ENCODE results near the gene CYP2D6.
"Not testable (repeated sequence)": the region's sequence is repeated elsewhere in the genome, so short reads cannot be mapped to it uniquely, and the experiment has no call there.

CYP2D6 gene

DNA sequence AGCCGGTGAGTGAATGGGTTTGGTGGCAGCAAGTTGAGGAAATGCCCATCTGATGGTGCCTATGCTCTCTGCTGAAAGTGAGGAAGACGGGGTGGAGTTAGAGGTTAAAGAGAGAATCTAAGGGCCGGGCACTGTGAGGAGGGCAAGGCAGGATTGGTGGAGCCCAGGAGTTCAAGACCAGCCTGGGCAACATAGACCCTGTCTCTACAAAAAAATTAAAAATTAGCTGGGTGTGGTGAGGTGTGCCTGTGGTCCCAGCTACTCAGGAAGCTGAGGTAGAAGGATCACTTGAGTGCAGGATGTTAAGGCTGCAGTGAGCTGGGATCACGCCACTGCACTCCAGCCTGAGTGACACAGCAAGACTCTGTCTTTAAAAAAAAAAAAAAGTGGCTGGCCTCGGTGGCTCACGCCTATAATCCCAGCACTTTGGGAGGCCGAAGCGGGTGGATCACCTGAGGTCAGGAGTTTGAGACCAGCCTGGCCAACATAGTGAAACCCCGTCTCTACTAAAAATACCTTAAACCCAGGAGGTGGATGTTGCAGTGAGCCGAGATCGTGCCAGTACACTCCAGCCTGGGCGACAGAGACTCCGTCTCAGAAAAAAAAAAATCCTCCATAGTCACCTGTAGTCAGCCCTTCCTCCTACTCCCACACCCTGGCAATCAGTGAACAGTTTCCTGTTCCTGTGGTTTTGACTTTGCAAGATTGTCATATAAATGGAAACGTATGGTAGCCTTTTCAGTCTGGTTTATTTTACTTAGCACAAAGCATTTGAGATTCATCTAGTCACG lies 10.2 kb downstream of the CYP2D6 start:
- H3K4me3 ChIP-seq (ENCODE audit: low read length); H3K9ac ChIP-seq (ENCODE audit: low read length); H3K27ac ChIP-seq (ENCODE audit: low read depth, low read length); H3K27me3 ChIP-seq (ENCODE audit: control insufficient read depth, insufficient read depth, low read length); H3K4me1 ChIP-seq (ENCODE audit: control insufficient read depth, insufficient read depth, low read length); H3K36me3 ChIP-seq (ENCODE audit: control insufficient read depth, insufficient read depth, low read length): not testable (repeated sequence)

DNA sequence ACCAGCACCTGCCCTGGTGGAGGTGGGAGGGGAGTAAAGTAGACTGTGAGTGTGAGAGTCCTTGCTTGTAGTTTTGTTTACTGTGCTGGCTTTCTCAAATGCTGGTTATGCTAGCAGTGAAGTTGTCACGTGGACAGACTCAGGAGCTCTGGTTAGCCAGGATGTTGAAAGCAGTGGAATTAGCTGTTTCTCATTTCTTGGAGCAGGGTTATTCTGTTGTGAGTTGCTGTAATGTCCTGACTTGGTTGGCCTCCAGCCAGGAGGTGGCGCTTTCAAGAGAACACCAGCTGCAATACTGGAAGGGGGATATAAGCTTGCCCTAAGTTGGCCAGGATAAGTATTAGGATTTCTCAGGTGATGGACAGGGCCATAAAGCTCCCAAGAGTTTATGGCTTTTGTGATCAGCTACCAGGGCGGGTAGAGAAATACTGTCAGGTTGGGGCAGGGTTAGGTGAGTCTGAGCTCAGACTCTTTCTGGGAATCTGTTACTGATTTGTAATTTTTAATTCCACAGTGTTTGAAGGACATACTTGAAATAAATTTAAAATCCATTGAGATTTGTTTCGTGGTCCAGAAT lies 13.7 kb downstream of the CYP2D6 start:
- no peaks in the 10 kb centered on the region for H3K4me1 ChIP-seq (ENCODE audit: control insufficient read depth, insufficient read depth, low read length)
- no peaks in the 10 kb centered on the region for H3K27me3 ChIP-seq (ENCODE audit: control insufficient read depth, insufficient read depth, low read length)
- no peak overlapping the region for H3K9ac ChIP-seq (ENCODE audit: low read length)
- no peak overlapping the region for H3K4me3 ChIP-seq (ENCODE audit: low read length)
- no peaks in the 10 kb centered on the region for H3K36me3 ChIP-seq (ENCODE audit: control insufficient read depth, insufficient read depth, low read length)
- H3K27ac ChIP-seq (ENCODE audit: low read depth, low read length) = no peak overlapping the region

DNA sequence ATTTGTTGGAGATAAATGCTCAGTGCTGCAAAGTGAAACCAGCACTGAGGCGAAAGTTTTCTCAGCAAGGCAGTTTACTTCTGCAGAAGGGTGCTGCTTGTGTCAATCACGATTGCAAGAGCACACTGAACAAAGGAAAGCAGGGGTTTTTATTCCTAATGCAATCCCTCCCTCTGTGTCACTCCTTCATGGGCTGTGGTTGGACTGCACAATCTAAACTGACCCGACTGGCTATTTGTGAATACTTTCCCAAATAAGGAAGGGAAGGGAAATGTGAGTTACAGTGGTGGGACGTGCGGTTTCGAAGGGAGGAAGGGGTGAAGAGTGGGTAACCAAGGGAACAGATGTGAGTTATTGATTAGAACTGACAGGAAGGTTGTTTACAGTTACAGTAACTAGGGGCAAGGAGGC lies 15.2 kb downstream of the CYP2D6 start:
- H3K9ac ChIP-seq (ENCODE audit: low read length); H3K4me3 ChIP-seq (ENCODE audit: low read length); H3K36me3 ChIP-seq (ENCODE audit: control insufficient read depth, insufficient read depth, low read length); H3K4me1 ChIP-seq (ENCODE audit: control insufficient read depth, insufficient read depth, low read length); H3K27ac ChIP-seq (ENCODE audit: low read depth, low read length); H3K27me3 ChIP-seq (ENCODE audit: control insufficient read depth, insufficient read depth, low read length): not testable (repeated sequence)

DNA sequence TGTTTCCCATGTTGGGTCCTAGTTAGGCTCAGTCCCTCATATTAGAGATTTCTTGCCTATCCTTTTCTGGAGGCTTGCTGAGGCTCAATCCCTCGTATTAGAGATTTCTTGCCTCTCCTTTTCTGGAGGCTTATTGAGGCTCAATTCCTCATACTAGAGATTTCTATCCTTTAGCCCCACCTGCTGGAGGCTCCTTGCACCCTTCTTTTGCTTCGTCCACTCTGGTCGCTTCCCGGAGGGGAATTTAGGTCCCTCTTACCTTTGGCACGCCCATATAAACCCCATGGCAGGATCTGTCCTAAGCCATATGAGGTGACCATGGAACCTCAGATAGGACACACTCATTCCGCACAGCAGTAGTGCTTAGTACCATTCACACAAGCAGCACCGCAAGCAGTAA lies 15.9 kb downstream of the CYP2D6 start:
- no peaks in the 10 kb centered on the region for H3K27me3 ChIP-seq (ENCODE audit: control insufficient read depth, insufficient read depth, low read length)

DNA sequence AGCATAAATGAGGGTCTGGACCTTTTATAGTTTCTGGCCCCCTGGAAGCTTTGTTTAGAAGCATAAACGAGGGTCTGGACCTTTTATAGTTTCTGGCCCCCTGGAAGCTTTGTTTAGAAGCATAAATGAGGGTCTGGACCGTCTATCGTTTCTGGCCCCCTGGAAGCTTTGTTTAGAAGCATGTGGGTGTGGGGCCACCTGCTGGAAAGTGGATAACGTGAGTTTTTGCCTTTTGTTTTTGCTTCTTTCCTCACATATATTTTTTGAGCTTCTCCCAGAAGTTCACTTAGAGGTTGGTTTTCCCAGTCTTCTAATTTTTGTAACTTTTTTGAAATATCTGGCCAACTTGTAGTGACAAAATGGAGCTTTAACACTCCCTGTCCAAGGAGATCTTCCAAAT lies 17.8 kb downstream of the CYP2D6 start:
- not testable (repeated sequence) for H3K9ac ChIP-seq (ENCODE audit: low read length)

More for the DNA sequence above, 15.9 kb downstream of the CYP2D6 start:
- no peak overlapping the region for H3K9ac ChIP-seq (ENCODE audit: low read length)
- H3K27ac ChIP-seq (ENCODE audit: low read depth, low read length) = no peak overlapping the region
- no peak overlapping the region for H3K4me3 ChIP-seq (ENCODE audit: low read length)
- no peaks in the 10 kb centered on the region for H3K36me3 ChIP-seq (ENCODE audit: control insufficient read depth, insufficient read depth, low read length)
- no peaks in the 10 kb centered on the region for H3K4me1 ChIP-seq (ENCODE audit: control insufficient read depth, insufficient read depth, low read length)

DNA sequence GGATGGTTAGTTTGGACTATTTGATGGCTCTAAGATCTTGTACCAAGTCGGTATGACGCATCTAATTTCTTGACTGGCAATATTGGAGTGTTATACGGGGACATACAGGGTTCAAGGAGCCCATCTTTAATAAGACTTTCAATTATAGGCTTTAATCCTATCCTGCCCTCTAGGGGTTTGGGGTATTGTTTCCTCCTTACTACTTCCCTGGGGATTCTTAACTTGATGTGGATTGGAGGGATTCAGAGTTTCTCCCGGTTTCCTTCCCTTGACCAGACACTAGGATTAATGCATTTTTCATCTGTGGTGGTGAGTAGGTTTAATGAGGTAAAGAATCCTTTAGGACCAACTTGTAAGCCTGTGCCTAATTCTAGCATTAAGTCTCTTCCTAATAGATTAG lies 18.8 kb downstream of the CYP2D6 start:
- Histone ChIP-seq H3K27me3 (ENCODE audit: control insufficient read depth, insufficient read depth, low read length) (no peaks in the 10 kb centered on the region), H3K4me3 (ENCODE audit: low read length) (no peak overlapping the region), H3K36me3 (ENCODE audit: control insufficient read depth, insufficient read depth, low read length) (no peaks in the 10 kb centered on the region), H3K27ac (ENCODE audit: low read depth, low read length) (no peak overlapping the region), H3K9ac (ENCODE audit: low read length) (no peak overlapping the region), H3K4me1 (ENCODE audit: control insufficient read depth, insufficient read depth, low read length) (no peaks in the 10 kb centered on the region)

More for the DNA sequence above, 17.8 kb downstream of the CYP2D6 start:
- not testable (repeated sequence) for H3K4me3 ChIP-seq (ENCODE audit: low read length); H3K36me3 ChIP-seq (ENCODE audit: control insufficient read depth, insufficient read depth, low read length); H3K27me3 ChIP-seq (ENCODE audit: control insufficient read depth, insufficient read depth, low read length); H3K4me1 ChIP-seq (ENCODE audit: control insufficient read depth, insufficient read depth, low read length); H3K27ac ChIP-seq (ENCODE audit: low read depth, low read length)

DNA sequence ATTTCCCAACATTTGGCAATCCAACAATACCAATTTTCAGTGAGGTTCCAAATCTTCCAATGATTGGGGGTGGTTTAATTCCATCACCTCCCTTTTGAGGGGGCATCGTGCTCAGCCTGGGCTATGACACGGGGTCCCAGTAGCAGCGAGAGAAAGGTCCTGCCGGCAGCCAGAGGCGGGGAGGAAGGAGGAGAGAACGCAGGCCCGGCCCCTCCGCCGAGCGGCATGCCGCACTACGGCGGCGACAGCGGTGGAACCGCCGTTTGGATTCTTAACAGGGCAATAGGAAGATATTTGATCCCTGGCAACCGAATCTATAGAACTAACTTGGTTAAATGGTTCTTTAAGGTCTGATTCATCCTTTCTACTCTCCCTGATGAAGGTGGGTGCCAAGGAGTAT lies 21.8 kb downstream of the CYP2D6 start:
- H3K9ac ChIP-seq (ENCODE audit: low read length) = no peak overlapping the region
- H3K4me1 ChIP-seq (ENCODE audit: control insufficient read depth, insufficient read depth, low read length) = no peaks in the 10 kb centered on the region
- no peaks in the 10 kb centered on the region for H3K27me3 ChIP-seq (ENCODE audit: control insufficient read depth, insufficient read depth, low read length)
- no peak overlapping the region for H3K27ac ChIP-seq (ENCODE audit: low read depth, low read length)
- no peak overlapping the region for H3K4me3 ChIP-seq (ENCODE audit: low read length)
- no peaks in the 10 kb centered on the region for H3K36me3 ChIP-seq (ENCODE audit: control insufficient read depth, insufficient read depth, low read length)

DNA sequence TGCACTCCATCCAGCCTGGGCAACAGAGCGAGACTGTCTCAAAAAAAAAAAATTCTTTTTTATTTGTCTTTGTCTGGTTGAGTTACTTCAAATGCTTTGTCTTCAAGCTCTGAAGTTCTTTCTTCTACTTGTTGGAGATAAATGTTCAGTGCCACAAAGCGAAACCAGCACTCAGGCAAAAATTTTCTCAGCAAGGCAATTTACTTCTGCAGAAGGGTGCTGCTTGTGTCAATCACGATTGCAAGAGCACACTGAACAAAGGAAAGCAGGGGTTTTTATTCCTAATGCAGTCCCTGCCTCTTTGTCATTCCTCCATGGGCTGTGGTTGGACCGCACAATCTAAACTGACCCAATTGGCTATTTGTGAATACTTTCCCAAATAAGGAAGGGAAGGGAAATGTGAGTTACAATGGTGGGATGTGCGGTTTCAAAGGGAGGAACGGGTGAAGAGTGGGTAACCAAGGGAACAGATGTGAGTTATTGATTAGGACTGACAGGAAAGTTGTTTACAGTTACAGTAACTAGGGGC lies 26.2 kb downstream of the CYP2D6 start:
- not testable (repeated sequence) for H3K4me1 ChIP-seq (ENCODE audit: control insufficient read depth, insufficient read depth, low read length); H3K9ac ChIP-seq (ENCODE audit: low read length); H3K27me3 ChIP-seq (ENCODE audit: control insufficient read depth, insufficient read depth, low read length); H3K27ac ChIP-seq (ENCODE audit: low read depth, low read length); H3K36me3 ChIP-seq (ENCODE audit: control insufficient read depth, insufficient read depth, low read length); H3K4me3 ChIP-seq (ENCODE audit: low read length)

DNA sequence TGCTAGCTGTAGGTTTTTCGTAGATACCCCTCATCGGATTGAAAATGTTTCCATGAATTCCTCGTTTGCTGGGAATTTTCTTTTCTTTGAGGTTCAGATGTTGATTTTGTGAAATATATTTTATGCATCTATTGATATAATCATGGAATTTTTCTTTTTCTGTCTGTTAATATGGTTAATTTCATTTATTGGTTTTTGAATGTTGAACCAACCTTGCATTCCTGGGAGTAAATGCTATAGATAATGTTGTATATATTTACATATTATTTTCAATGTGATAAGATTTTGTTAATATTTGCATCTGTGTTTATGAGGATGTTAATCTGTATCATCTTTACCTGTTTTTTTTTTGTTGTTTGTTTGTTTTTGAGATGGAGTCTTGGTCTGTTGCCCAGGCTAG lies 29.4 kb downstream of the CYP2D6 start:
- Histone ChIP-seq H3K27me3 (ENCODE audit: control insufficient read depth, insufficient read depth, low read length) (no peaks in the 10 kb centered on the region), H3K27ac (ENCODE audit: low read depth, low read length) (no peak overlapping the region), H3K4me1 (ENCODE audit: control insufficient read depth, insufficient read depth, low read length) (no peaks in the 10 kb centered on the region), H3K36me3 (ENCODE audit: control insufficient read depth, insufficient read depth, low read length) (no peaks in the 10 kb centered on the region), H3K4me3 (ENCODE audit: low read length) (no peak overlapping the region), H3K9ac (ENCODE audit: low read length) (no peak overlapping the region)

DNA sequence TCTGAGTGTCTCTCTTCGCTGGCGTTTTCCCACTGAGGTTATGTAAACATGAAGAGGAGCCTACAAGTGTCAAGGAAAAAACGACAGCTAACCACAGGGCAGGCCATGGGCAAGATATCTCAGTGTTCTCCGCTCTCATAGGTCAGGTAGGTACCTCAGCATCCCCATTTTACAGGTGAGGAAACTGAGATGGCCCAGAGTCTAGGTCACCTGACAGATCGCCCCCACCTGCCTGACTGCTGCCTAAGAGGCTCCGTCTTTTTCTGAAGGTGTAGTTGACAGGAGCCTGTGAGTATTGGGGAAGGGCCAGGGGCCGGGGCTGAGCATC lies 39.2 kb downstream of the CYP2D6 start:
- Histone ChIP-seq H3K4me3 (ENCODE audit: low read length) (peak overlapping the region; percentile 79), H3K9ac (ENCODE audit: low read length) (peak overlapping the region; percentile 74), H3K27me3 (ENCODE audit: control insufficient read depth, insufficient read depth, low read length) (no peaks in the 10 kb centered on the region), H3K4me1 (ENCODE audit: control insufficient read depth, insufficient read depth, low read length) (peaks cover 9% of the 10 kb centered on the region), H3K36me3 (ENCODE audit: control insufficient read depth, insufficient read depth, low read length) (peaks cover 5% of the 10 kb centered on the region), H3K27ac (ENCODE audit: low read depth, low read length) (peak overlapping the region; percentile 82)

DNA sequence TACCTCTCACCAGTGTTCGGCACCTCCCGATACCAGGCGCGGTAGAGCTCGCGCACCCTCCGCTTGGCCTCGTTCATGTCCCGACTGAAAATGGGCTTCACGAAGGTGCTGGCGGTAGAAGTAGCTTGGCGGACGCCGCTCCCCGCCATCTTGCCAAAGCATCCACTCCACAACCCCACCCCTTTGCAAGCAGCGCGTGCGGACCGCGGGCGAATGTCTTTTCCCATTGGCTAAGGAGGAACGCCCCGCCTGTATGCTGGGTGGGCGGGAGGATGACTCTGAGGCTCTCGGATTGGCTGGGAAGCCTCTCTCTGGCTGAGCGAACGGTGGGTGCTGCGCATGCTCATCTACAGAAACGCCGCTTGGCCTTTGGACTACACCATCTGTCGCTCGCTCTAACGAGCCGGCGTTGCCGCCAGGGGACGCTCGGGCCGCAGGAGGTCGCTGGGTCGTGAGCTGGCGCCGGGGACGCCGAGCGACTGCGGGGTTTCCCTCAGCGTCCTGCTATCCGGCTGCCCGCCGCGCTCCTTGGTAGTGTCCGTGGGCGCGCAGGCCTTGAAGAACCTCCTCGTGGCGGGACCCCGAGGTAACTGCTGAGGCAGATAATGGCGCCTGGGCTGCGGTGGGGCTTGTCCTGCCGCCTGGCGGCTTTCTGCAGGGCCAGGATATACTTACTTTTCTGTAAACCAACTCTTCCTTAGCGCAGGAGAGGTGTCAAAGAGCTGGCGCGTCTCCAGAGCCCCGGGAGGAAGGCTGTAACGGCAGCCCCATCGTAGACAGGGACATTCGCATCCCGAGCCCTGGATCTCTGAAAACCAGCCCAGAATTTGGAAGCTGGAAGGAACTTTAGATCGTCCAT lies 39.8 kb downstream of the CYP2D6 start, which contains the start of gene NDUFA6:
TSS of gene NDUFA6 (minus strand) at position 177 of the 859 bp plus-strand sequence. CDS start at position 149, 28 bp downstream.
- Histone ChIP-seq H3K27me3 (ENCODE audit: control insufficient read depth, insufficient read depth, low read length) (no peaks in the 10 kb centered on the region), H3K27ac (ENCODE audit: low read depth, low read length) (peak within 1 kb of the TSS; percentile 99), H3K36me3 (ENCODE audit: control insufficient read depth, insufficient read depth, low read length) (peaks cover 10% of the 10 kb centered on the region), H3K4me3 (ENCODE audit: low read length) (peak within 1 kb of the TSS; percentile 97), H3K4me1 (ENCODE audit: control insufficient read depth, insufficient read depth, low read length) (peaks cover 9% of the 10 kb centered on the region), H3K9ac (ENCODE audit: low read length) (peak within 1 kb of the TSS; percentile 92)

DNA sequence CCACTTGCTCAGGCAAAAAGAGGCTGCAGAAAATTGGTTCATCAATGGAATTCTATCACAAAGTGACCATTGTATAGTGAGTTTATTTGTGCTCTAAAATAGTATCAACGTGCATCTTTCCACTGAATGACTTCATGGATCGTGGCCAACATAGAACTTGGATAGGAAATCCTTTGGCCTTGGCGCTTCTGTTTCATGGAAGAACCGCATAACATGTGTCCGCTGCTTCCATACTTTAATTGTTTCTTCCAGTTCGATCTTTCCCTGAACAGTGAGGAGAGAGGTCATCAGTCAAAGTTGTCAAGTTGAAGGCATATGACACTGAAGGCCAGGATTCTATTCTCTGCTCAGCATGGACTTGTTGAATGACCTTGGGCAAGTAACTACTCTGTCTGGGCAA lies 44.6 kb downstream of the CYP2D6 start:
- Histone ChIP-seq H3K4me1 (ENCODE audit: control insufficient read depth, insufficient read depth, low read length) (peaks cover 3% of the 10 kb centered on the region), H3K27me3 (ENCODE audit: control insufficient read depth, insufficient read depth, low read length) (no peaks in the 10 kb centered on the region), H3K9ac (ENCODE audit: low read length) (no peak overlapping the region), H3K27ac (ENCODE audit: low read depth, low read length) (no peak overlapping the region), H3K4me3 (ENCODE audit: low read length) (no peak overlapping the region), H3K36me3 (ENCODE audit: control insufficient read depth, insufficient read depth, low read length) (peaks cover 14% of the 10 kb centered on the region)

All from rectal smooth muscle tissue (tissue), 1 donor.